Measurements from ENCODE around the gene ADSS2.

The ADSS2 gene

DNA sequence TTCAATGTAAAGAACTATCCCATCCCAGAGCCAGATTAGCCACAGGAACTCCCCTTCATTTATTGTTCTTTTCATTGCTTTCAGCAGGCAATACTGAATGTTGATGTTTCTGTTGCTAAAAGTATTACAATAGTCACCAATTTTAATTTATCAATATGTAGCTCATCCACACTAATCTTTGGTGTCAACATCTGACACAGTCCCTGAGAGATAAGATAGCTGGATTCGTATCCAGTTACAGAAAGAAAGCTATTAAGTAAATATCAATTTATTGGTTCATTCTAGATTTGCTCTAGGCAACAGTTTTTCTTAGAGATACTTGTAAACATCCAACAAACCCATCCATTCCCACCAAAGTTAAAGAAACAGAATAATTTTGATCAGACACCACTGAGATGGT lies 4.7 kb downstream of the ADSS2 start:
- CTCF ChIA-PET = interaction anchor here (1.2 to 3.2 kb wide), 3 partner anchors 12 to 80 kb away, joined by 3 to 9 read pairs (median 4); no protein-coding TSS in a partner anchor
- POLR2A ChIA-PET = no interaction called here
- no peak for TF ChIP-seq CTCF (IDR thresholded peaks at IDR 0.05; ENCODE audit: control extremely low read depth, extremely low read depth, low read depth, missing control alignments)
- DNase-seq (ENCODE audit: extremely low spot score) = no peak

DNA sequence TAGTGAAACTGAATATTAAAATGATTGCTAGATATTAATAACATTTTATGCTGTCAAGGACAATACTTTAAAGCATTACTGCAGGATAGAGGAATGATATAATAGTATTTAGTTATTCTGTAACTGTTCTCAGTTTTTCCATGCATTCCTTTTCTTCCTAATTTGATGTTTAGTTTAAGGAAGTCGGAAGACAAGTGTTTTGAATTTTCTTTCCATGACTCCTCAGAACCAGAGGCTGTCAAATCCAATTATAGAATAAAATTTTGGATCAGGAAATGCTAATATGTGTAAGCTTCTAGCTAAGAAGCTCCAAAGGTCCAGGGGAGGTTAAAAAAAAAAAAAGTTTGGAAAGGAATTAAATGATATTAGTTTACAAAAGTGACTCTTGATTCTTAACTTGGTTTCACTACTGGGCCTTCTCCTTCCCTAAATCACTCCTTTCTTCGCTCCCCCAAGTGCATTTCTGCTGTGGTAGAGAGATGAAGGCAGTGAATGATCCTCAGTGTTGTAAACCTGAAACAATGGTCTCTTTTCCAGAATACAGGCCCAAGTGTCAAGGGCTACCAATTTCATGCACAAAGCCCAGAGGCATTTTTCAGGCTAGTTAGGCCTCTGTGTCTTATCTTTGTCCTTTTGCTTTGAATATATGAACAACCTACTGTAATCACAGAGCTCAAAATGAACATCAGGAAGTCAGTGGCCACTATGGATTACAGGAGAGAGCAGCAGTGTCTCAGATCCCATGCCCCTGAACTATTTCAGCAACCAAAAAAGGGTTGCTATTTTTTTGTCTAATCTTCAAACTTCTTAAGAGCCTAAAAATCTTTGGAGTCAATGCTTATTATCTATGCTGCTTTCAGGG lies 6.2 kb downstream of the ADSS2 start:
- CTCF ChIA-PET = interaction anchor here (0.7 to 1.3 kb wide), 4 partner anchors 11 to 78 kb away, joined by 3 to 4 read pairs (median 3); no protein-coding TSS in a partner anchor
- no peak for DNase-seq (ENCODE audit: extremely low spot score)
- POLR2A ChIA-PET = no interaction called here
- no peak for TF ChIP-seq CTCF (IDR thresholded peaks at IDR 0.05; ENCODE audit: control extremely low read depth, extremely low read depth, low read depth, missing control alignments)

GRCh38 chr1:244444854-244445253 lies 6.9 kb downstream of the ADSS2 start:
- CTCF ChIA-PET = no interaction called here
- DNase-seq (ENCODE audit: extremely low spot score) = no peak
- no peak for TF ChIP-seq CTCF (IDR thresholded peaks at IDR 0.05; ENCODE audit: control extremely low read depth, extremely low read depth, low read depth, missing control alignments)
- POLR2A ChIA-PET = no interaction called here

DNA sequence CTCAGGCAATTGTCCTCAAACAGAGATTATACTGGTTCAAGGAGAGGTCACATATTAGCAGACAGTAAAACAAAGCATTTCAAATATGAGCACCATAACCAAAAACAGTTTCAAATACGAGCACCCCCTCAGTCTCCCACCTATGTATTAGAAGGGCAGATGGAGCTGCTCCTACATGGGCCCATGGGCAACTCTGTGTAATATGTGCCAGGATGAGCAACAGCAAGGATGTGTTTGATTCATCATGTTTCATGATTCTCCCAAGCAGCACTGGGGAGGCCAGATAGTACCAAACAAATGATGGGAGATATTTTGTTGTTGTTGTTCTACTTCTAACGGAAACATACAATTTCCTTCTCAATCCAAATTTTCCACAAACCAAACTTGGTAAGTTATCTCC lies 8.9 kb downstream of the ADSS2 start:
- TF ChIP-seq CTCF (IDR thresholded peaks at IDR 0.05; ENCODE audit: control extremely low read depth, extremely low read depth, low read depth, missing control alignments) = no peak
- CTCF ChIA-PET = interaction anchor here (1.9 to 2.0 kb wide), 2 partner anchors 28 to 144 kb away, joined by 6 read pairs; no protein-coding TSS in a partner anchor
- no peak for DNase-seq (ENCODE audit: extremely low spot score)
- POLR2A ChIA-PET = no interaction called here

DNA sequence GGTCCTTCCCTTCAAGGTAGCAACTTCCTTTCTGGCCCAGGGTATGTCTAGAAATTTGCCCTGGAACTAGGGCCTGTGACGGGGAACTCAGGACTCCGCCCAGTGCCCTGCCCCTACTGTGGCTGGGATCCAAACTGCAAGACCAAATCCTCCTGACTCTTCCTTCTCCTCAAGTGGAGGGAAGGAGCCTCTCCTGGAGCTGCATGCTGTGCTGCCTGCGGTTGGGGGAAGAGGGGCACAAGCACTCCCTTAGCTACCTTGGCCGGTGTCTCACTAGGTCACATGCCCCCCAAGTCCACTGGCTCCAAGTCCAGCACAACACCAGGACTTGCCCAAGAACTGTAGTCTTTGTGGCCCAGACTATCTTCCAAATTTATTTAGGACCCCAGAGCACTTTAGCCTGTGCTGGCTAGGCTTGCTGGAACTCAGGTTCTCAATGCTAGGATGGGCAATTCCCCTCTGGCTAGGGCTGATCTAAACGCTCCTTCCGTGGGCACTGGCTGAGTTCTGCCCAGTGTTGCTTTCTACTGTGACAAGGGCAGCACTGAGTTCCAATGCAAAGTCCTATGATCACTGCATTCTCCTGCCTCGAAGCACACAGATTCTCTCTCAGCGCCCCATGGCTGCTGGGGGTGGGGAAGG lies 12.2 kb downstream of the ADSS2 start:
- POLR2A ChIA-PET = no interaction called here
- no peak for TF ChIP-seq CTCF (IDR thresholded peaks at IDR 0.05; ENCODE audit: control extremely low read depth, extremely low read depth, low read depth, missing control alignments)
- no peak for DNase-seq (ENCODE audit: extremely low spot score)
- CTCF ChIA-PET = no interaction called here

GRCh38 chr1:244437086-244437468 lies 14.6 kb downstream of the ADSS2 start:
- no peak for TF ChIP-seq CTCF (IDR thresholded peaks at IDR 0.05; ENCODE audit: control extremely low read depth, extremely low read depth, low read depth, missing control alignments)
- CTCF ChIA-PET = no interaction called here
- POLR2A ChIA-PET = no interaction called here
- no peak for DNase-seq (ENCODE audit: extremely low spot score)

All from GM10248 (cell line).